Hair follicle dermal papilla cell (primary cell): ENCODE data around the gene LMTK3. TPM values are rescaled to one million over a fixed set of nuclear protein-coding genes. Genes with fewer than 3 reads are reported as not detected.

Experiments used
- total RNA-seq: library from RNA; depleted of rRNA; stranded (reverse); fragments of >200 nt; gene quantifications from 2 replicates; pipeline ENCODE4 v1.2.3, GENCODE V29; 2012

The LMTK3 gene, protein sequence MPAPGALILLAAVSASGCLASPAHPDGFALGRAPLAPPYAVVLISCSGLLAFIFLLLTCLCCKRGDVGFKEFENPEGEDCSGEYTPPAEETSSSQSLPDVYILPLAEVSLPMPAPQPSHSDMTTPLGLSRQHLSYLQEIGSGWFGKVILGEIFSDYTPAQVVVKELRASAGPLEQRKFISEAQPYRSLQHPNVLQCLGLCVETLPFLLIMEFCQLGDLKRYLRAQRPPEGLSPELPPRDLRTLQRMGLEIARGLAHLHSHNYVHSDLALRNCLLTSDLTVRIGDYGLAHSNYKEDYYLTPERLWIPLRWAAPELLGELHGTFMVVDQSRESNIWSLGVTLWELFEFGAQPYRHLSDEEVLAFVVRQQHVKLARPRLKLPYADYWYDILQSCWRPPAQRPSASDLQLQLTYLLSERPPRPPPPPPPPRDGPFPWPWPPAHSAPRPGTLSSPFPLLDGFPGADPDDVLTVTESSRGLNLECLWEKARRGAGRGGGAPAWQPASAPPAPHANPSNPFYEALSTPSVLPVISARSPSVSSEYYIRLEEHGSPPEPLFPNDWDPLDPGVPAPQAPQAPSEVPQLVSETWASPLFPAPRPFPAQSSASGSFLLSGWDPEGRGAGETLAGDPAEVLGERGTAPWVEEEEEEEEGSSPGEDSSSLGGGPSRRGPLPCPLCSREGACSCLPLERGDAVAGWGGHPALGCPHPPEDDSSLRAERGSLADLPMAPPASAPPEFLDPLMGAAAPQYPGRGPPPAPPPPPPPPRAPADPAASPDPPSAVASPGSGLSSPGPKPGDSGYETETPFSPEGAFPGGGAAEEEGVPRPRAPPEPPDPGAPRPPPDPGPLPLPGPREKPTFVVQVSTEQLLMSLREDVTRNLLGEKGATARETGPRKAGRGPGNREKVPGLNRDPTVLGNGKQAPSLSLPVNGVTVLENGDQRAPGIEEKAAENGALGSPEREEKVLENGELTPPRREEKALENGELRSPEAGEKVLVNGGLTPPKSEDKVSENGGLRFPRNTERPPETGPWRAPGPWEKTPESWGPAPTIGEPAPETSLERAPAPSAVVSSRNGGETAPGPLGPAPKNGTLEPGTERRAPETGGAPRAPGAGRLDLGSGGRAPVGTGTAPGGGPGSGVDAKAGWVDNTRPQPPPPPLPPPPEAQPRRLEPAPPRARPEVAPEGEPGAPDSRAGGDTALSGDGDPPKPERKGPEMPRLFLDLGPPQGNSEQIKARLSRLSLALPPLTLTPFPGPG (N-terminal part only)
- under 0.01 and 0.36 TPM in 2 replicates for total RNA-seq

DNA sequence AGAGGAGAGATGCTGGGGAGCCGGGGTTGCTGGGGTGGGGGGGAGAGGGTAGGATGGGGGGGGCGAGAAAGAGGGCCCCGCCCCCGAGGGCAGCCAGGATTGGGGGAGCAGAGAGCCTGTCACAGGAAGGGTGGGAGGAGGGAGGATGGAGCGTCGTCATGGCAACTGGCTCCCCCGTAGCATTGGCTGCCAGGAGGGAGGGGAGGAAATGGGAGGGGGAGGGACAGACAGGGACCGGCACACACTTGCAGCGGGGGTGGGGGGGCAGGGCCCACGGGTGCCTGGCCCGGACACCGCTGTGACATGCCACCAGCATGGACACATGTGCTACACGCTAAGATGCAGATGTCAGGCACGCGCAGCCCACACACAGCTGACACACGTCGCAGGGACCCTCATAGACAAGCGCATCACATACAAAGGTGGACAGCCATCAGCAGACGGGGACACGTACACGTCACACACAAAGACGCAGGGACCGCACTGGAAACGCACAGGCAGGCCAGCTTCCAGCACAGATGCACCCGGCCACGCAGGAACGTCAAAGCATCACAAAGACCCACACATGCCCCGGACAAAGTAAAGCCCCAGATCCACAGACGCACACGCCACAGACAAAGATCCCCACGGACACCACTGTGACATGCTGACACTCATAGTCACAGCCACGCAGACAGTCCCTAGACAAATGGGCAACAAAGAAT is at the start of gene LMTK3:
Gene LMTK3 (minus strand): TSS at position 36 of the 704 bp plus-strand sequence. CDS start 259 bp downstream, outside the sequence.

DNA sequence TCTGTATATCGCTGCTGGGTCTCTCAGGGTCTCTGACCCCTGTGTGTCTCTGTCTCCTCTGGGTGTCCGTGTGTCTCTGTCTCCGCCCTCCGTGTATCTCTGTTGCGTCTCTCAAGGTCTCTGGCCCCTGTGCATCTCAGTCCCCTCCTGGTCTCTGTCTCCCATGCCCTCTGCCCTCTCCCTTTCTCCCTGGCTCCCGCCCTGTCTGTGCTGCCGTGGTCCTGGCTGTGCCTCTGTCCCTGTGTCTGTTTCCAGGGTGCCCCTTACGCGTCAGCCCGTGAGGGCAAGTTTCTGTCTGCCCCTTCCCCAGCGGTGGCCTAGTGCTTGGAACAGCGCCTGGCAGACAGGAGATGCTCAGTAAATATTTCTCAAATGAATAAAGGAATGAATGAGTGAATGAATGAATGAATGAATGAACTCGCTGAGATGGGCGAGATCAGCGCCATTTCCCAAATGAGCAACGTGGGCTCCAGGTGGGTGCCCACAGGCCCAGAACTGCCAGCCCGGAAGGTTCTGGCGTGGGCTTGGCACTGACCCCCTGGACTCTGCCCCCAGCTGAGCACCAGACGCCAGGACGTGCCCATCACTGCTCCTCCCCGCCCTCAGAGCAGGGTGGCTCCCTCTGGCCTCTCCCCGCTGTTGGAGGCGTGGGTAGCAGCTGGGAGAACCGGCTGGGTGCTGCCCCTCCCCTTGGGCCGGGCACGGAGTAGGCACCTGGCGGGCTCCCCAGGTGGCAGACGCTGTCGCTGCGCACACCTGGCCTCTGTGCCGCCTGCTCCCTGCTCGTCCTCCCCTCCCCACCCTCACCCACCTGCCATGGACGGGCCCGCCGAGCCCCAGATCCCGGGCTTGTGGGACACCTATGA is 40.0 kb upstream of the LMTK3 start, which contains the start of gene SULT2B1:
Gene SULT2B1 (plus strand): TSS at position 736 of the 866 bp plus-strand sequence. CDS start 81 bp downstream, at position 817.

DNA sequence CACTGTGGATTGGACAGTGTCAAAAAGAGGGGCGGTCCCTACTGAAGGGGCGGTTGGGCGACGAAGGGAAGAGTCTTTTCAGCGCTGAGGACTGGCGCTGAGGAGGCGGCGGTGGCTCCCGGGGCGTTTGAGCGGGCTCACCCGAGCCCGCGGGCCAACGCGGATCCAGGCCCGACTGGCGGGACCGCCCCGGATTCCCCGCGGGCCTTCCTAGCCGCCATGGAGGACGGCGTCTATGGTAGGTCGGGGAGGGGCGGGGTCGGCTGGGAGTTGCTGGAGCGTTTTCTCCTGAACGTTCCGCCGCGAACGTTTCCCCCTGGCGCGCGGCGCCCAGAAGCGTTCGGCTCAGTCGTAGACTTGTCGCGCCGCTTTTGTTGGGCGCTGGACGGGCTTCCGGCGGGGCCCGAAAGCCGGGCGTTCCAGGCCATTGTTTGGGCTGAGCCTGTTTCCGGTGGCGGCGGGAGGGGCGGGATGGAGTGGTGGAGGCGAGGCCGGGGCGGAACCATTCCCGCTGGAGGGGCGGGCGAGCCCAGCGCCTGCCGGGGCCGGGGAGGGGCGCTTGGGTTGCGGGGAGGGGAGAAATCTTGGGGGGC is 42.2 kb downstream of the LMTK3 start, which contains the start of gene CYTH2:
Gene CYTH2 (plus strand): TSS at position 81 of the 593 bp plus-strand sequence. CDS start 139 bp downstream, at position 220.

DNA sequence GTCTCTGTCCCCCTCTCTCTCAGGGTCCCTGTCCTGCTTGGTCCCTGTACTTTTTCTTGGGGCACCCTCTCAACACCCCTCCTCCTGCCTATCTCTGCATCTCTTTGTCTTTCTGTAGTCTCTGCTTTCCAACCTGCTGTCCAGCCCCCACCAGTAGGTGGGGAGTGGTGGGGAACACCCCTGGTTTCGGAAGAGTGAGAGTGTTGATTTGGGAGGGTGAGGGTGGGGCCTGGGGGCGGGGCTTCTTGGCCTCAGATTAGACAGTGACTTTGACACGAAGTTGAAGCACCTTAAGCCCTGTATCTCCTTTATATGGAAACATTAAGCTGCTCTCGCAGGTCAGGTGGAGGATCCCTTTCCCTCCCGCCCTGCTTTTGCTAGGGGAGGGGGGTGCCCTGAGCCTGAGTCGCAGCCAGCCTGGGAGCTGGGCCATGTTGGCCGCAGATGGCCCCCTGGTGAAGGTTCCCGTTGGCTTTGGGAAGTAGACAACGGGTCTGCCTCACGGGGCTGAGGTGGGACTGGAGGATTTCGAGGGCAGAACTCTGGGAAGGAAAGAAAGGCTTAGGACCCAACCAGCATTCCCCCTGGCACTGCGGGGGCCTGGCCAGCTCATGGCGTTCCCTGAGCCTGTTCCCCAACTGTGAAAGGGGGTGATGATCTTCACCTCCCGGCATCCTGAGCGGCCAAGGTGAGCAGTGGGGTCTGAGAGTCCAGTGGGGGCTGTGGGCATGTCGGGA is 56.3 kb downstream of the LMTK3 start, which contains the start of gene KCNJ14:
Gene KCNJ14 (plus strand): TSS at position 404 of the 737 bp plus-strand sequence. CDS start 6,151 bp downstream, outside the sequence.

DNA sequence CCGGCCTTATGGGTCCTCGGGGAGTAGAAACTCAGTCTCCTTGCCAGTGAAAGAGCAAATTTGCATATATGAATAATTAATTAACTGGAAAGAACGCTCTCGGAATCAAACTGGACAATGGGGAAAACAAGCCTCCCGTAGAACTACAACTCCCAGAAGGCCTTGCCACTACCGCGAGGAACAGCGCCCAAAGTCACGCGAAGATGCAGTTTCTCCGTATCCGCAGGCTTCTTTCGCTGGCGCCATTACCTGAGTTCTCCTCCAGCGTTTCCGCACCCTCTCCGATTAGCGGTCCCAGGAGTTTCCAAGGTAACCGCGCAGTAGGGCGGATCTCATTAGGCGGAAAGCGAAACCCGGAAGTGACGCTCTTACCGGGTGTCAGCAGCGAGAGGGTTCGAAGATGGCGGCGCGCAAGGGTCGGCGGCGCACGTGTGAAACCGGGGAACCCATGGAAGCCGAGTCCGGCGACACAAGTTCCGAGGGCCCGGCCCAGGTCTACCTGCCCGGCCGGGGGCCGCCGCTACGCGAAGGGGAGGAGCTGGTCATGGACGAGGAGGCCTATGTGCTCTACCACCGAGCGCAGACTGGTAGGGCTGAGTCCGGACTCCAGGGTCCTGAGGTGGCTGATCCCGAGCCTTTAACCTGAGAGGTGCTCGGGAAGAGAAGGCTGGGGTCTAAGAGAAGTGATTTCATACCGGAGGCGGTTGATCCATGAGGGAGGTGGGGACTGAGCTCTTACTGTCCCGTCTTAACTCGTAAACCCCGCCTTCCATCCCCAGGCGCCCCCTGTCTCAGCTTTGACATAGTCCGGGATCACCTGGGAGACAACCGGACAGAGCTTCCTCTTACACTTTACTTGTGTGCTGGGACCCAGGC is 65.8 kb downstream of the LMTK3 start, which contains the start of gene GRWD1:
Gene GRWD1 (plus strand): TSS at position 378 of the 876 bp plus-strand sequence. CDS start 23 bp downstream, at position 401.

Other genes starting within 250 kb of the LMTK3 start
- gene ZNF114, start 241.8 kb downstream of the LMTK3 start, total RNA-seq, result 0.24 and 0.32 TPM in 2 replicates
- 69.1 and 109 TPM in 2 replicates for gene EMP3, start 186.3 kb downstream of the LMTK3 start, total RNA-seq
- 4.7 and 9.6 TPM in 2 replicates for gene TMEM143, start 147.9 kb downstream of the LMTK3 start, total RNA-seq
- not detected in 2 replicates for gene SYNGR4, start 147.5 kb downstream of the LMTK3 start, total RNA-seq
- 102 and 121 TPM in 2 replicates for gene KDELR1, start 120.3 kb downstream of the LMTK3 start, total RNA-seq
- 0.49 and 0.65 TPM in 2 replicates for gene GRIN2D, start 118.2 kb downstream of the LMTK3 start, total RNA-seq
- 30.2 and 31.0 TPM in 2 replicates for gene GRWD1, start 65.9 kb downstream of the LMTK3 start, total RNA-seq
- 0.49 and 0.81 TPM in 2 replicates for gene KCNJ14, start 56.3 kb downstream of the LMTK3 start, total RNA-seq
- gene CYTH2, start 42.5 kb downstream of the LMTK3 start, total RNA-seq, result 35.8 and 40.4 TPM in 2 replicates
- 0.36 TPM in 1 of 2 replicates, not detected in the other for gene SULT2B1, start 40.3 kb upstream of the LMTK3 start, total RNA-seq
- gene SPACA4, start 94.9 kb upstream of the LMTK3 start, total RNA-seq, result not detected in 2 replicates
- 0.24 and 1.3 TPM in 2 replicates for gene FAM83E, start 103.2 kb upstream of the LMTK3 start, total RNA-seq
- gene RPL18, start 107.3 kb upstream of the LMTK3 start, total RNA-seq, result 1,307 and 1,432 TPM in 2 replicates
- 16.5 and 19.1 TPM in 2 replicates for gene SPHK2, start 107.7 kb upstream of the LMTK3 start, total RNA-seq
- gene DBP, start 125.5 kb upstream of the LMTK3 start, total RNA-seq, result 7.6 and 12.3 TPM in 2 replicates
- 1.5 and 2.9 TPM in 2 replicates for gene CA11, start 134.4 kb upstream of the LMTK3 start, total RNA-seq
- gene NTN5, start 161.2 kb upstream of the LMTK3 start, total RNA-seq, result 0.32 TPM in 1 of 2 replicates, not detected in the other
- under 0.01 TPM in 1 of 2 replicates, not detected in the other for gene FUT2, start 184.1 kb upstream of the LMTK3 start, total RNA-seq
- 0.97 and 1.5 TPM in 2 replicates for gene MAMSTR, start 207.9 kb upstream of the LMTK3 start, total RNA-seq
- gene RASIP1, start 228.8 kb upstream of the LMTK3 start, total RNA-seq, result 0.32 and 0.36 TPM in 2 replicates
- not detected in 2 replicates for gene IZUMO1, start 235.1 kb upstream of the LMTK3 start, total RNA-seq
- gene FUT1, start 240.8 kb upstream of the LMTK3 start, total RNA-seq, result not detected in 2 replicates
- not detected in 2 replicates for gene FGF21, start 243.7 kb upstream of the LMTK3 start, total RNA-seq